ENCODE results near the gene ARFIP1. TPM values are rescaled to one million over a fixed set of nuclear protein-coding genes. Genes with fewer than 3 reads are reported as not detected.
"Not testable (repeated sequence)": the region's sequence is repeated elsewhere in the genome, so short reads cannot be mapped to it uniquely, and the experiment has no call there.

ARFIP1 gene
- total RNA-seq, 3 donors from 2014 or later (not counting 1 experiment from before 2014, with no cell fraction given), result 13.7 to 20.6 (median 14.6) TPM

DNA sequence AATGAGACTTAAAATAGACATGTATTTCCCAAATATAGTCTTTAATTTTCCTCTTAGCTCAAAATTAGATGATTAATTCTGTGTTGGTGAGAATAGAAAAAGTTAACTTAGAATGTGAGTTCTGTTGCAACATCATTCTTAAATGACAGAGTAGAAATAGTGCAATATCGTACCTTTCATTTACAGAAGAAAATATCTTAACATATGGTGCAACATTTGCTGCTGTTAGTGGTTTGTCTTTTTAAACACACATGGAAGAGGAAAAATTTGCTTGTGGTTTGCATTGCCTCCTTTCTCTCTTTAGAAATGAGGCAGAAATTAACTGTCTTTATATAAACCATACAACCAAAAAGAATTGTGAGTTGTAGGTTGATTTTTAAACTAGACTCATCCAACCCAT is 117.1 kb downstream of the ARFIP1 start:
- no peaks in the 10 kb centered on the region for H3K36me3 Mint-ChIP-seq
- DNase-seq, result no peak

DNA sequence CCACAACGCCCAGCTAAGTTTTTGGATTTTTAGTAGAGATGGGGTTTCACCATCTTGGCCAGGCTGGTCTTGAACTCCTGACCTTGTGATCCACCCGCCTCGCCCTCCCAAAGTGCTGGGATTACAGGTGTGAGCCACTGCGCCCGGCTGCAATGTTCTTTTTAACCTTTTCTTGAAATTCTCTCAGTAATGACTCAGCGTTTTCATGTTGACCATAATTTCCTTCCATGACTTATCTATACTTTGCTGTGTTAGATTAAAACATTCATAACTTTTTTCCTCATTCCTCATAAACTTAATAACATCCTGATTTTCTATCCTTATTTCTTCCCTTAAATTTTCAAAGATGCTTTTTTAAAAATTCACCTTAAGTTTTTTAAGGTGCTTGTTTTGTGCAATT is 118.4 kb downstream of the ARFIP1 start:
- H3K36me3 Mint-ChIP-seq; H3K4me1 Mint-ChIP-seq; DNase-seq; ATAC-seq; H3K27ac Mint-ChIP-seq; intact Hi-C loops (cut with micrococcal nuclease); H3K9me3 ChIP-seq (ENCODE audit: control insufficient read depth, insufficient read depth, low read length); H3K27ac ChIP-seq (ENCODE audit: low read length); H3K4me3 Mint-ChIP-seq; H3K4me3 ChIP-seq (ENCODE audit: low read length); H3K9me3 Mint-ChIP-seq; H3K27me3 Mint-ChIP-seq (ENCODE audit: low read depth in 2 of 2); H3K36me3 ChIP-seq (ENCODE audit: control insufficient read depth, insufficient read depth, low read length); H3K27me3 ChIP-seq (ENCODE audit: control insufficient read depth, insufficient read depth, low read length); H3K4me1 ChIP-seq (ENCODE audit: control insufficient read depth, insufficient read depth, low read length): not testable (repeated sequence)
- WGBS (ENCODE audit: insufficient coverage), result 83% methylated on average over 6 of the region's 6 CpGs

More for the DNA sequence above, 117.1 kb downstream of the ARFIP1 start:
- no CpG with 5 or more reads among the region's 1 CpG for WGBS (ENCODE audit: insufficient coverage)
- Mint-ChIP-seq H3K9me3 (no peaks in the 10 kb centered on the region), H3K27me3 (ENCODE audit: low read depth in 2 of 2) (no peaks in the 10 kb centered on the region), H3K27ac (no peak overlapping the region), H3K4me3 (no peak overlapping the region), H3K4me1 (peaks cover 4 to 11% of the 10 kb centered on the region in 2 donors)
- TF ChIP-seq, protein P1, sequence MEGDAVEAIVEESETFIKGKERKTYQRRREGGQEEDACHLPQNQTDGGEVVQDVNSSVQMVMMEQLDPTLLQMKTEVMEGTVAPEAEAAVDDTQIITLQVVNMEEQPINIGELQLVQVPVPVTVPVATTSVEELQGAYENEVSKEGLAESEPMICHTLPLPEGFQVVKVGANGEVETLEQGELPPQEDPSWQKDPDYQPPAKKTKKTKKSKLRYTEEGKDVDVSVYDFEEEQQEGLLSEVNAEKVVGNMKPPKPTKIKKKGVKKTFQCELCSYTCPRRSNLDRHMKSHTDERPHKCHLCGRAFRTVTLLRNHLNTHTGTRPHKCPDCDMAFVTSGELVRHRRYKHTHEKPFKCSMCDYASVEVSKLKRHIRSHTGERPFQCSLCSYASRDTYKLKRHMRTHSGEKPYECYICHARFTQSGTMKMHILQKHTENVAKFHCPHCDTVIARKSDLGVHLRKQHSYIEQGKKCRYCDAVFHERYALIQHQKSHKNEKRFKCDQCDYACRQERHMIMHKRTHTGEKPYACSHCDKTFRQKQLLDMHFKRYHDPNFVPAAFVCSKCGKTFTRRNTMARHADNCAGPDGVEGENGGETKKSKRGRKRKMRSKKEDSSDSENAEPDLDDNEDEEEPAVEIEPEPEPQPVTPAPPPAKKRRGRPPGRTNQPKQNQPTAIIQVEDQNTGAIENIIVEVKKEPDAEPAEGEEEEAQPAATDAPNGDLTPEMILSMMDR (IDR thresholded peaks at IDR 0.05), result no peak
- Histone ChIP-seq H3K4me1 (ENCODE audit: control insufficient read depth, insufficient read depth, low read length) (no peaks in the 10 kb centered on the region), H3K9me3 (ENCODE audit: control insufficient read depth, insufficient read depth, low read length) (no peaks in the 10 kb centered on the region), H3K36me3 (ENCODE audit: control insufficient read depth, insufficient read depth, low read length) (peaks cover 15% of the 10 kb centered on the region), H3K4me3 (ENCODE audit: low read length) (no peak overlapping the region), H3K27ac (ENCODE audit: low read length) (no peak overlapping the region), H3K27me3 (ENCODE audit: control insufficient read depth, insufficient read depth, low read length) (no peaks in the 10 kb centered on the region)
- intact Hi-C loops (cut with micrococcal nuclease), result no loop called here
- no peak for ATAC-seq

GRCh38 chr4:152898606-152899005 is 118.9 kb downstream of the ARFIP1 start:
- Mint-ChIP-seq H3K36me3 (no peaks in the 10 kb centered on the region), H3K27ac (no peak overlapping the region), H3K9me3 (no peaks in the 10 kb centered on the region), H3K4me3 (no peak overlapping the region), H3K4me1 (peaks cover 4 to 7% of the 10 kb centered on the region in 2 donors), H3K27me3 (ENCODE audit: low read depth in 2 of 2) (no peaks in the 10 kb centered on the region)
- no peaks in the 10 kb centered on the region for H3K27me3 ChIP-seq (ENCODE audit: control insufficient read depth, insufficient read depth, low read length)
- no peaks in the 10 kb centered on the region for H3K9me3 ChIP-seq (ENCODE audit: control insufficient read depth, insufficient read depth, low read length)
- peaks cover 4% of the 10 kb centered on the region for H3K36me3 ChIP-seq (ENCODE audit: control insufficient read depth, insufficient read depth, low read length)
- intact Hi-C loops (cut with micrococcal nuclease), result no loop called here
- no peak for DNase-seq
- H3K27ac ChIP-seq (ENCODE audit: low read length), result no peak overlapping the region
- no peak overlapping the region for H3K4me3 ChIP-seq (ENCODE audit: low read length)
- TF ChIP-seq, protein P1 (IDR thresholded peaks at IDR 0.05), result no peak
- H3K4me1 ChIP-seq (ENCODE audit: control insufficient read depth, insufficient read depth, low read length), result no peaks in the 10 kb centered on the region
- ATAC-seq, result no peak

GRCh38 chr4:152900395-152900794 is 120.6 kb downstream of the ARFIP1 start:
- H3K4me1 ChIP-seq (ENCODE audit: control insufficient read depth, insufficient read depth, low read length), result no peaks in the 10 kb centered on the region
- DNase-seq (no peak), ATAC-seq (no peak)
- H3K9me3 ChIP-seq (ENCODE audit: control insufficient read depth, insufficient read depth, low read length), result no peaks in the 10 kb centered on the region
- Mint-ChIP-seq H3K27me3 (ENCODE audit: low read depth in 2 of 2) (no peaks in the 10 kb centered on the region), H3K4me3 (no peak overlapping the region), H3K27ac (no peak overlapping the region), H3K9me3 (no peaks in the 10 kb centered on the region), H3K36me3 (no peaks in the 10 kb centered on the region), H3K4me1 (peaks cover 4 to 7% of the 10 kb centered on the region in 2 donors)
- TF ChIP-seq, protein P1 (IDR thresholded peaks at IDR 0.05), result no peak
- no peak overlapping the region for H3K4me3 ChIP-seq (ENCODE audit: low read length)
- H3K27me3 ChIP-seq (ENCODE audit: control insufficient read depth, insufficient read depth, low read length), result no peaks in the 10 kb centered on the region
- no peak overlapping the region for H3K27ac ChIP-seq (ENCODE audit: low read length)
- H3K36me3 ChIP-seq (ENCODE audit: control insufficient read depth, insufficient read depth, low read length), result peaks cover 2% of the 10 kb centered on the region
- intact Hi-C loops (cut with micrococcal nuclease), result no loop called here

All from natural killer cell (primary cell).